ENCODE measurements around the gene SCN5A.

SCN5A gene

GRCh38 chr3:38582316-38582715 is 67.2 kb downstream of the SCN5A start:
- DNase-seq (ENCODE audit: low read depth): no peak
- TF ChIP-seq CTCF (IDR thresholded peaks at IDR 0.05; ENCODE audit: low read length, missing control alignments): no peak
- H3K4me3 ChIP-seq (replicated peaks; ENCODE audit: low read depth, low read length): no peak overlapping the region

- DNase-seq (ENCODE audit: low read depth): no peak
- H3K4me3 ChIP-seq (replicated peaks; ENCODE audit: low read depth, low read length): no peak overlapping the region
- no peak for TF ChIP-seq CTCF (IDR thresholded peaks at IDR 0.05; ENCODE audit: low read length, missing control alignments)
Observed at GRCh38 chr3:38581774-38582173, 67.7 kb downstream of the SCN5A start.

- H3K4me3 ChIP-seq (replicated peaks; ENCODE audit: low read depth, low read length): no peak overlapping the region
- TF ChIP-seq CTCF (IDR thresholded peaks at IDR 0.05; ENCODE audit: low read length, missing control alignments): no peak
- DNase-seq (ENCODE audit: low read depth): no peak
Observed at GRCh38 chr3:38580450-38581382, 68.8 kb downstream of the SCN5A start.

- no peak overlapping the region for H3K4me3 ChIP-seq (replicated peaks; ENCODE audit: low read depth, low read length)
- no peak for TF ChIP-seq CTCF (IDR thresholded peaks at IDR 0.05; ENCODE audit: low read length, missing control alignments)
- DNase-seq (ENCODE audit: low read depth): no peak
Observed at GRCh38 chr3:38579551-38580449, 69.7 kb downstream of the SCN5A start.

- H3K4me3 ChIP-seq (replicated peaks; ENCODE audit: low read depth, low read length): no peak overlapping the region
- no peak for TF ChIP-seq CTCF (IDR thresholded peaks at IDR 0.05; ENCODE audit: low read length, missing control alignments)
- peak; percentile 19 for DNase-seq (ENCODE audit: low read depth)
Observed at GRCh38 chr3:38579141-38579540, 70.3 kb downstream of the SCN5A start.

GRCh38 chr3:38578551-38578950 is 70.9 kb downstream of the SCN5A start:
- no peak overlapping the region for H3K4me3 ChIP-seq (replicated peaks; ENCODE audit: low read depth, low read length)
- TF ChIP-seq CTCF (IDR thresholded peaks at IDR 0.05; ENCODE audit: low read length, missing control alignments): no peak
- DNase-seq (ENCODE audit: low read depth): no peak

Measured in fibroblast of pulmonary artery (primary cell).